ENCODE data around the gene REC8. TPM values are rescaled to one million over a fixed set of nuclear protein-coding genes. Genes with fewer than 3 reads are reported as not detected.

Gene REC8
- total RNA-seq, 1 donor from 2014 or later: 18.5 TPM

DNA sequence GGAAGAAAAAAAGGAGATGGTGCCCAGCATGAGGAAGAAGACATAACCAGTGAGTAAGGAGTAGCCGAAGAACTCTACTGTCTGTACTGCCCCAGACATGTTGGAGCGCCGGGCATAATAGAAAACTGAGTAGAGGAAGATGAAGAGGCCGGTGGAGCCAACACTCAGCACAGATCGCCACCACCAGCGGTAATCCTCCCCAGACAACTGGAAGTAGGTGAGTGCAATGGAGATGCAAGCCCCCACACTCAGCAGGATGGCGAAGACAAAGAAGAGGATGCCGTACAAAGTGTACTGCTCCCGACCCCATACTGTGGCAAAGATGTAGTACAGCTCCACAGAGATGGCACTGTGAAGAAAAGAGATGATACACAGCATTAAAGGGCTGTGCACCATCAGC is 17.6 kb downstream of the REC8 start:
- ATAC-seq (no peak), DNase-seq (no peak)
- no peaks in the 10 kb centered on the region for H3K27me3 ChIP-seq
- H3K4me1 ChIP-seq: peaks cover 23% of the 10 kb centered on the region
- intact Hi-C loops (cut with DNase I): no loop called here
- peaks cover 44% of the 10 kb centered on the region for H3K36me3 ChIP-seq
- TF ChIP-seq, protein P1, sequence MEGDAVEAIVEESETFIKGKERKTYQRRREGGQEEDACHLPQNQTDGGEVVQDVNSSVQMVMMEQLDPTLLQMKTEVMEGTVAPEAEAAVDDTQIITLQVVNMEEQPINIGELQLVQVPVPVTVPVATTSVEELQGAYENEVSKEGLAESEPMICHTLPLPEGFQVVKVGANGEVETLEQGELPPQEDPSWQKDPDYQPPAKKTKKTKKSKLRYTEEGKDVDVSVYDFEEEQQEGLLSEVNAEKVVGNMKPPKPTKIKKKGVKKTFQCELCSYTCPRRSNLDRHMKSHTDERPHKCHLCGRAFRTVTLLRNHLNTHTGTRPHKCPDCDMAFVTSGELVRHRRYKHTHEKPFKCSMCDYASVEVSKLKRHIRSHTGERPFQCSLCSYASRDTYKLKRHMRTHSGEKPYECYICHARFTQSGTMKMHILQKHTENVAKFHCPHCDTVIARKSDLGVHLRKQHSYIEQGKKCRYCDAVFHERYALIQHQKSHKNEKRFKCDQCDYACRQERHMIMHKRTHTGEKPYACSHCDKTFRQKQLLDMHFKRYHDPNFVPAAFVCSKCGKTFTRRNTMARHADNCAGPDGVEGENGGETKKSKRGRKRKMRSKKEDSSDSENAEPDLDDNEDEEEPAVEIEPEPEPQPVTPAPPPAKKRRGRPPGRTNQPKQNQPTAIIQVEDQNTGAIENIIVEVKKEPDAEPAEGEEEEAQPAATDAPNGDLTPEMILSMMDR (IDR thresholded peaks at IDR 0.05): no peak
- H3K27ac ChIP-seq: no peak overlapping the region
- no peak overlapping the region for H3K4me3 ChIP-seq
- no peaks in the 10 kb centered on the region for H3K9me3 ChIP-seq

DNA sequence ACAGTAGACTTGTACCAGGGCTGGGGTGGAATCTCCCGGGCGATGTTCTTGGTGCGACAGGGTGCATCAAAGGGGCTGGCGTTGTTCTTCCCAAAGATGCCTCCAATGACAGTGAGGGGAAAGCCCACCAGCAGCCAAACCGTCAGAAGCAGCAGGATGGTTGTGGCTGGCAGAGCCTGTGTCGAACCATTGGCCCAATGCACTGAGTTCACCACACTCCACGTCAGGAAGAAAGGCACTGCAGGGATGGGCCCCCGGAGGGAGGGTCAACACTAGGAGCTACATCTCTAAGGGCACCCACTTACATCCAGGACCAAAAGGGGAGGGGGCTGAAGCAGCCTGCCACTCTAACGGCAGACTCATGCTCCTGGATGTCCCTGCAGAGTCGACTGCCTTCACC is 18.5 kb downstream of the REC8 start:
- no peak overlapping the region for H3K27ac ChIP-seq
- H3K4me3 ChIP-seq: no peak overlapping the region
- no peaks in the 10 kb centered on the region for H3K9me3 ChIP-seq
- no peaks in the 10 kb centered on the region for H3K27me3 ChIP-seq
- intact Hi-C loops (cut with DNase I): no loop called here
- TF ChIP-seq, protein P1 (IDR thresholded peaks at IDR 0.05): no peak
- ATAC-seq (no peak), DNase-seq (no peak)
- H3K36me3 ChIP-seq: peaks cover 34% of the 10 kb centered on the region
- H3K4me1 ChIP-seq: peaks cover 28% of the 10 kb centered on the region

- intact Hi-C loops (cut with DNase I): no loop called here
- no peak for DNase-seq
- ATAC-seq: no peak
Measured at GRCh38 chr14:24192933-24193332, 21.1 kb downstream of the REC8 start.

GRCh38 chr14:24194186-24194872 is 22.4 kb downstream of the REC8 start:
- H3K4me3 ChIP-seq: peak overlapping the region; percentile 89
- TF ChIP-seq, protein P1 (IDR thresholded peaks at IDR 0.05): no peak
- no peak for ATAC-seq
- no peak for DNase-seq
- no peaks in the 10 kb centered on the region for H3K27me3 ChIP-seq
- peak overlapping the region; percentile 100 for H3K27ac ChIP-seq
- no peaks in the 10 kb centered on the region for H3K9me3 ChIP-seq
- peaks cover 26% of the 10 kb centered on the region for H3K4me1 ChIP-seq
- H3K36me3 ChIP-seq: peaks cover 23% of the 10 kb centered on the region
- intact Hi-C loops (cut with DNase I): no loop called here

More at GRCh38 chr14:24192933-24193332, 21.1 kb downstream of the REC8 start:
- peaks cover 29% of the 10 kb centered on the region for H3K4me1 ChIP-seq
- H3K27me3 ChIP-seq: no peaks in the 10 kb centered on the region
- H3K9me3 ChIP-seq: no peaks in the 10 kb centered on the region
- H3K36me3 ChIP-seq: peaks cover 22% of the 10 kb centered on the region
- H3K27ac ChIP-seq: no peak overlapping the region
- no peak overlapping the region for H3K4me3 ChIP-seq
- TF ChIP-seq, protein P1 (IDR thresholded peaks at IDR 0.05): no peak

GRCh38 chr14:24194873-24195185 is 22.9 kb downstream of the REC8 start:
- Histone ChIP-seq H3K27ac (peak overlapping the region; percentile 100), H3K9me3 (no peaks in the 10 kb centered on the region), H3K36me3 (peaks cover 26% of the 10 kb centered on the region), H3K27me3 (no peaks in the 10 kb centered on the region), H3K4me3 (peak overlapping the region; percentile 89), H3K4me1 (peaks cover 25% of the 10 kb centered on the region)
- TF ChIP-seq, protein P1 (IDR thresholded peaks at IDR 0.05): no peak
- ATAC-seq: no peak
- intact Hi-C loops (cut with DNase I): no loop called here
- no peak for DNase-seq

Data from upper lobe of right lung (tissue), 1 donor.